Measurements from ENCODE around the gene C20orf96. TPM values are rescaled to one million over a fixed set of nuclear protein-coding genes. Genes with fewer than 3 reads are reported as not detected.

C20orf96 gene
- total RNA-seq, 4 donors from 2014 or later: 1.5 to 3.1 (median 2.8) TPM

DNA sequence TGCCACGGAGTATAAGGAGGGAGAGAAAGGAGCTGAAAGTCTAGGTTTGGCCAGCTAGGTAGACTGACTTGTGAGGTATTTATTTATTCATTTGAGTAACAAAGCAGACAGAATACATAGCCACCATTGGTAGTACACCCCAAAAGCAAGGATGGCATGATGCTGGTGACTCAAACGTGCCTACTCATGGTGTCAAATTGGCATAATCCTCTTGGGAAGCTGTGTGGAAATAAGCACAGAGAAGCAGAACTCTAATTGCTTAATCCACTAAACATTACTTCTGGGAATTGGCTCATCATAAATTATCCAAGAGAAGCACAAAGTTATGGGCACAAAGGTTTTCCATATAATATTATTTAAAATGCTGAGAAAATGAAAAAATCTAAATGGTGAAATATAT lies 30.6 kb downstream of the C20orf96 start:
- TF ChIP-seq, protein P1, sequence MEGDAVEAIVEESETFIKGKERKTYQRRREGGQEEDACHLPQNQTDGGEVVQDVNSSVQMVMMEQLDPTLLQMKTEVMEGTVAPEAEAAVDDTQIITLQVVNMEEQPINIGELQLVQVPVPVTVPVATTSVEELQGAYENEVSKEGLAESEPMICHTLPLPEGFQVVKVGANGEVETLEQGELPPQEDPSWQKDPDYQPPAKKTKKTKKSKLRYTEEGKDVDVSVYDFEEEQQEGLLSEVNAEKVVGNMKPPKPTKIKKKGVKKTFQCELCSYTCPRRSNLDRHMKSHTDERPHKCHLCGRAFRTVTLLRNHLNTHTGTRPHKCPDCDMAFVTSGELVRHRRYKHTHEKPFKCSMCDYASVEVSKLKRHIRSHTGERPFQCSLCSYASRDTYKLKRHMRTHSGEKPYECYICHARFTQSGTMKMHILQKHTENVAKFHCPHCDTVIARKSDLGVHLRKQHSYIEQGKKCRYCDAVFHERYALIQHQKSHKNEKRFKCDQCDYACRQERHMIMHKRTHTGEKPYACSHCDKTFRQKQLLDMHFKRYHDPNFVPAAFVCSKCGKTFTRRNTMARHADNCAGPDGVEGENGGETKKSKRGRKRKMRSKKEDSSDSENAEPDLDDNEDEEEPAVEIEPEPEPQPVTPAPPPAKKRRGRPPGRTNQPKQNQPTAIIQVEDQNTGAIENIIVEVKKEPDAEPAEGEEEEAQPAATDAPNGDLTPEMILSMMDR (IDR thresholded peaks at IDR 0.05; ENCODE audit: low read depth): no peak

DNA sequence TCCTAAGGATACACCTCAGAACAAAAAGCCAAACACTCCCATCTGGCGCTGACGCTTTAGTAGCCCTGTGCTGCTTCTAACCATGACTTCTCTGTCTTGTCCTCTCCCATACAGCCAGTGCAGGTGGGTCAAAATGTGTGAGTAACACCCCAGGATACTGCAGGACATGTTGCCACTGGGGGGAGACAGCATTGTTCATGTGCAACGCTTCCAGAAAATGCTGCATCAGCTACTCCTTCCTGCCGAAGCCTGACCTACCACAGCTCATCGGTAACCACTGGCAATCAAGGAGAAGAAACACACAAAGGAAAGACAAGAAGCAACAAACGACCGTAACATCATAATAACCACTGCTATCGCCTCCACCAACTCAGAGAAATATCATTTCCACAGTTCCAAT lies 31.6 kb downstream of the C20orf96 start:
- TF ChIP-seq, protein P1 (IDR thresholded peaks at IDR 0.05; ENCODE audit: low read depth): no peak

DNA sequence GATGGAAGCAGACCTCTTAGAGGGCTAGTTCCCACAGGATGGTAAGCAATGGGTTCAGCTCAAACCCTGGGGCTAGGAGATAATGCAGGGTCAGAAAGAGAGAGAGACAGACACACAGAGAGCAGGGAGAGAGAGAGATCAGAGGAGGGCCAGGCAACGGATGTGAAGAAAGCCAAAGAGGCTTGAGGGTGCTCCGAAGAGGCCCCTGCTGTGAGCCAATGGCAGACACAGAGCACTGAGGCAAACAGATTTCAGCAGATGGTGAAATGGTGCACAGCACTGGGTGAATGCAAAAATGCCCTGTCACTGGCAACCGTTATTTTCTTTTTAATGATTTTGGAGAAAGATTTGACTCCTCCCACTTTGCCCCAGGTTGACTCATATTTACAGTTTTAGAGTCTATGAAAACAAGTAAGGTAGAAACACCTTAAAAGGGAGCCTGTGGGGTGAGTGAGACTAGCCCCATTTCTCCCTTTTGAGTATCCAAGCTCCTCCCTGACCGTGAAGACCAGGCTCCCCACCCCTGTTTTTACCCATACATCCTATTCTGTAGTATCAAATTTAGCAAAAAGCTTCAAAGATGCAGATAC lies 32.2 kb downstream of the C20orf96 start:
- TF ChIP-seq, protein P1 (IDR thresholded peaks at IDR 0.05; ENCODE audit: low read depth): no peak

DNA sequence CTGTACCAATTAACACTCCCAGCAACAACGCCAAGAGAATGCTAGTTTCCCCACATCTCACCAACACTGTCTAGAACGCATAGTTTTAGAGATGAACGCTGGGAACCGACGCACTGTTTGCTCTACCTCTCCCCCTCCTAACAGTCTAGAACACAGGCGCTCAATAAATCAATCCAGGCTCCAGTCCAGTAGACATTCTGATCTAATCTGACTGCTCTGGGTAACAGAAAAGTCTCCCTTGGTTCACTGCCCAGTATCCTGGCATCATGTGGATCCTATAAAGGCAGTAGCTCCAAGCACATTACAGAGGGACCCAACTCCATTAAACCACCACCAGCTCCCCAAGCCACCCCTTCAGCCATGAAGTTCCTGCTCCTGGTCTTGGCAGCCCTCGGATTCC lies 33.1 kb downstream of the C20orf96 start, which contains the start of gene DEFB132:
DEFB132 (plus strand) TSS at position 306 of the 400 bp plus-strand sequence; CDS start at position 361, 55 bp downstream.
- TF ChIP-seq, protein P1 (IDR thresholded peaks at IDR 0.05; ENCODE audit: low read depth): no peak

DNA sequence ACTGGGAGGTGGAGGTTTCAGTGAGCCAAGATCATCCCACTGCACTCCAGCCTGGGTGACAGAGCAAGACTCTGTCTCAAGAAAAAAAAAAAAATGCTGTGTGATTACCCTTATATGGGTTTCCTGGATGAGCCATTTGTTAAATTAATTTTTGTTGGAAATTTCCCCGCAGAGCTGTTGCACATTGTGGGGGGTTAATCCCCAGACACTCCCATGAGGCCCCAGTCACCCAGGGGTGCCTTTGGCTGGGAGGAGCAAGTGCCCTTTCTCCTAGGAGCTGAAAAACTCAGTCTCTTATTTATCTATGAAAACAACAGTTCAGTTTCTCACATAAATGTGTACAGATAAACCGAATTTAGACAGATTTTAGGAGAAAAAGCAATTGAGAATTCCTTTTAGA lies 37.7 kb downstream of the C20orf96 start:
- TF ChIP-seq, protein P1 (IDR thresholded peaks at IDR 0.05; ENCODE audit: low read depth): no peak

DNA sequence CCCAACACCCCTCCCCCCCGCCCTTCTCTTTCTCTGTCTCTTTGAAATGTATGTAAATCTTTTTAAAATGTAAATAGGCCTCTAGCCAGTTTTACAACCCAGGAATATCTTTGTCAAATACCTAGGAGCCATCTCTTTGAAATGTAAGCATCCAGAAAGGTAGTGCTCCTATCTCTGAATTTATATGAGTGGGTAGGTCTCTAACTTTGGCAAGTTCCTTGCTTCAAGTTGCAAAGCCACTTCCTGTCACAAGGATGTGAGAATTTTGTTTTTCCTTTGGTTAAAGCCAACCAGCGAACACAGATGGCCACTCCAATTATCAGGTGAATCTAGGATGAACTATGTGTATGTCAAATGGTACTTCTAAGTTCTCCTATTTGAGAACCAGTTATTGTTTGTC lies 39.2 kb downstream of the C20orf96 start:
- TF ChIP-seq, protein P1 (IDR thresholded peaks at IDR 0.05; ENCODE audit: low read depth): no peak

DNA sequence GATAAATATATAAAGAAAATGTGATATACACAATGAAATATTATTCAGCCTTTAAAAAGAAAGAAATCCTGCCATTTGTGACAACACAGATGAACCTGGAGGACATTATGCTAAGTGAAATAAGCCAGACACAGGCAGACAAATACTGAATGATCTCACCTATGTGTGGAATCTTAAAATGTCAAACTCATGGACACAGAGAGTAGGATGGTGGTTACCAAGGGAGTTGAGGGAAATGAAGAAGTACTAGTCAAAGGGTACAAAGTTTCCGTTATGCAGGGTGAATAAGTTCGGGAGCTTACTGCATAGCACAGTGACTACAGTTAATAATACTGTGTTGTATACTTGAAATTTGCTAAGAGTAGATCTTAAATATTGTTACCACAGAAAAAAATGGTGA lies 47.6 kb downstream of the C20orf96 start:
- TF ChIP-seq, protein P1 (IDR thresholded peaks at IDR 0.05; ENCODE audit: low read depth): no peak

Data from subcutaneous adipose tissue (tissue), 4 donors.